ENCODE data around the gene ADNP.

Gene ADNP

GRCh38 chr20:50872560-50873425, 58.4 kb downstream of the ADNP start:
- no peak for TF ChIP-seq CTCF (IDR thresholded peaks at IDR 0.05)

- TF ChIP-seq CTCF (IDR thresholded peaks at IDR 0.05), result no peak
Observed at GRCh38 chr20:50870561-50871161, 60.6 kb downstream of the ADNP start.

DNA sequence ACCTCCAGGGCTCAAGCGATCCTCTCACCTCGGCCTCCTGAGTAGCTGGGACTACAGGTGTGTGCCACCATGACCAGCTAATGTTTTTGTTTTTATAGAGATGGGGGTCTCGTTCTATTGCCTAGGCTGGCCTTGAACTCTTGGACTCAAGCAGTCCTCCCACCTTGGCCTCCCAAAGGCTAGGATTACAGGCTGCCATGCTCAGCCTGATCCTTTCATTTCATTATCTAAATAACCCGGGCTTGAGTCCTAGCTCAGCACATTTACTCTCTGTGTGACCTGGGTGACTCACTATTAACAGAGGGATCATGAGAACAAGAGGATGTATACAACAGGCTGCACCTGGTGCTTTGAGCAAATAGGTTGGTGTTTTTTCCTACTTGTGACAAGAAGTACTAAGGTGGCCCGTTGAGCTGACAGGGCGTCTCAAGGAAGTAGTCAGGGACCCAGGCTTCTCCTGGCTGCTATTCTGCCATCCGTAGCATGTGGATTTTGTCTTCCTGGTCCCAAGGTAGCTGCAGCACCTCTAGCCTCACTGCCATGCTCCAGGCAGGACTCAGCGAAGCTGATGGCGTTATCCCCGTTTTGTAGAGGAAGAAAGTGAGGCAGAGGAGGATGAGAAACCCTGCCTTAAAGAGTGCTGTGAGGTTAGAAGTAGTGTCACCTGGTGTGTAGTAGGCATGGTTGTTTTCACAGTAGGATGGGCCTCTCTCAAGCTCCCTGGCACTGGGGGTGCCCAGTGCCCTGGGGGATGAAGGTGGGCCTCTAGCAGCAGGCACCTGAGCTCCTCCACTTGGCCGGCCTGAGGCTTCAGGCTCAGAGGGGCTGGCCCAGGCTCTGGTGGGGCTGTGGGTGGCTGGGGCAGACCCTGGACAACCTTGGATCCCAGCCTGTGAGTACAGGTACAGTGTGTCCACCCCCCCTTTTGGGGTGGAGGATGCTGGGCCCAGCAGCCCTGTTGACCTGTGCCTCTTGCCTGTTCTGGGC, 62.4 kb downstream of the ADNP start:
- no peak for TF ChIP-seq CTCF (IDR thresholded peaks at IDR 0.05)

GRCh38 chr20:50867805-50868204, 63.4 kb downstream of the ADNP start:
- TF ChIP-seq CTCF (IDR thresholded peaks at IDR 0.05), result no peak

DNA sequence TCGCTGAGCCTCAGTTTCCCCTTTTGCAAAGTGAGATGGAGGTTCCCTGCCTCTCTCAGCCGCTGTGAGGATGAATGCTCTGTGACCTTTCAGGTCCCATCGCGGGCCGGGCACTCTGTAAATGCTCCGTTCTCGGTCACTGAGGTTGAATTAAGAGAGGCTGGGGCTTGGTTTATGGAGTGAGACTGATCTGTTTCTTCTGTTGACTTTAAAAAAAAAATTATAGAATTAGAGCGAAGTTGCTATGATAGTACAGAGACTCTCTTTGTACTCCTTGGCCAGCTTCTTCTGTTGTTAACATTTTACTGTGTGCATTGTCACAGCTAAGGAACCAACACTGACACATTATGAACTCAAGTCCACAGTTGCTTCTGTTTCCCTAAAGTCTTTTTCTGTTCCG, 64.4 kb downstream of the ADNP start:
- TF ChIP-seq CTCF (IDR thresholded peaks at IDR 0.05), result no peak

GRCh38 chr20:50866036-50866685, 65.1 kb downstream of the ADNP start:
- no peak for TF ChIP-seq CTCF (IDR thresholded peaks at IDR 0.05)

GRCh38 chr20:50865591-50865990, 65.6 kb downstream of the ADNP start:
- no peak for TF ChIP-seq CTCF (IDR thresholded peaks at IDR 0.05)

All from LNCAP (cell line).